BLaER1 (cell line): ENCODE measurements around the gene CCL24.
A peak's percentile ranks its signal among the peaks of the same experiment; 100 is the strongest.
"Not testable (repeated sequence)": the region's sequence is repeated elsewhere in the genome, so short reads cannot be mapped to it uniquely, and the experiment has no call there.

ENCODE experiments used
- H3K27ac ChIP-seq: shearing (Covaris generic); formaldehyde crosslinking; 2 replicates; pipeline ENCODE4 v1.8.1; 2022
- H3K27me3 ChIP-seq: shearing (Covaris generic); formaldehyde crosslinking; 2 replicates; pipeline ENCODE4 v1.8.1; 2022
- H3K36me3 ChIP-seq: shearing (Covaris generic); formaldehyde crosslinking; 2 replicates; pipeline ENCODE4 v1.8.1; 2022
- H3K4me1 ChIP-seq: shearing (Covaris generic); formaldehyde crosslinking; 2 replicates; pipeline ENCODE4 v1.8.1; 2022
- H3K4me2 ChIP-seq: shearing (Covaris generic); formaldehyde crosslinking; 2 replicates; pipeline ENCODE4 v1.8.1; 2022
- H3K4me3 ChIP-seq: shearing (Covaris generic); formaldehyde crosslinking; 2 replicates; pipeline ENCODE4 v1.8.1; 2022
- H3K9ac ChIP-seq: shearing (Covaris generic); formaldehyde crosslinking; 2 replicates; pipeline ENCODE4 v1.8.1; 2022
- H3K9me3 ChIP-seq: shearing (Covaris generic); formaldehyde crosslinking; 2 replicates; pipeline ENCODE4 v1.8.1; 2022
- H4K20me1 ChIP-seq: shearing (Covaris generic); formaldehyde crosslinking; 2 replicates; pipeline ENCODE4 v1.8.1; 2022
- Cebpa-rat ChIP-seq: shearing (Covaris generic); IDR thresholded peaks from 2 replicates; pipeline ENCODE4 v1.8.1; 2022

CCL24 gene

GRCh38 chr7:75843613-75844116 lies 30.1 kb upstream of the CCL24 start:
- Histone ChIP-seq H3K4me1 (peaks cover 26% of the 10 kb centered on the region), H3K4me3 (no peak overlapping the region), H4K20me1 (no peaks in the 10 kb centered on the region), H3K9ac (no peak overlapping the region), H3K36me3 (no peaks in the 10 kb centered on the region), H3K4me2 (no peak overlapping the region), H3K9me3 (no peaks in the 10 kb centered on the region), H3K27ac (no peak overlapping the region), H3K27me3 (no peaks in the 10 kb centered on the region)
- no peak; the same call in 1 of the 2 replicates for TF ChIP-seq Cebpa-rat

DNA sequence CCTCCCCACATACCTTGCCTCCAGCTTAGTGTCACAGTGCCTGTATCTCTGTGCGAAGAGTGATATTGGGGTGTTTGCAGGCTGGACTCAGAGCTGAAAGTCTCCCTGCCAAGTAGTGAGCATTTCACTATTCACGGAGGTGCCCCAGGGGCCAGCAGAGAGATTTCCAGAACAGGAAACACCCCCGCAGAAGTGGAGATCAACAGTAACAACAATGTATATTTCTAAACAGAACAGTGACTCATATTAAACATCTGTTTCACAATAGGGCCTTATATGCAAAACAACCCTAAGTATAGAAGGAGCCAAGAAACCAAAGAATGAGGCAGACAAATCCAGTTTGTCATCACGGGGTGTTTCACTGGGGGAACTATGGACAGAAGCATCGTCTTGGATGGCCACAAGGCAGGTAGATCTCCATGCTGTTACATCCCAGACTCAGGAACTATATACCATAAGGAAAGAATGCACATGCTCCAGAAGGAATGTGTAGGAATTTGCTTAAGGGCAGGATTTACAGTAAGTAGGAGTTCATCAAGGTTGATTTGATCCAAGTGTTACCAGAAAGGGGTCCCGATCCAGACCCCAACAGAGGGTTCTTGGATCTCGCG lies 29.3 kb upstream of the CCL24 start:
- Histone ChIP-seq H3K27ac (peak overlapping the region; percentile 63; the same call in 1 of the 2 replicates), H3K4me3 (no peak overlapping the region), H3K9me3 (no peaks in the 10 kb centered on the region), H3K4me1 (peaks cover 33% of the 10 kb centered on the region), H3K9ac (no peak overlapping the region), H3K36me3 (no peaks in the 10 kb centered on the region), H4K20me1 (no peaks in the 10 kb centered on the region), H3K27me3 (no peaks in the 10 kb centered on the region), H3K4me2 (peak overlapping the region; percentile 65)
- TF ChIP-seq Cebpa-rat: peak; percentile 38; the same call in 1 of the 2 replicates

DNA sequence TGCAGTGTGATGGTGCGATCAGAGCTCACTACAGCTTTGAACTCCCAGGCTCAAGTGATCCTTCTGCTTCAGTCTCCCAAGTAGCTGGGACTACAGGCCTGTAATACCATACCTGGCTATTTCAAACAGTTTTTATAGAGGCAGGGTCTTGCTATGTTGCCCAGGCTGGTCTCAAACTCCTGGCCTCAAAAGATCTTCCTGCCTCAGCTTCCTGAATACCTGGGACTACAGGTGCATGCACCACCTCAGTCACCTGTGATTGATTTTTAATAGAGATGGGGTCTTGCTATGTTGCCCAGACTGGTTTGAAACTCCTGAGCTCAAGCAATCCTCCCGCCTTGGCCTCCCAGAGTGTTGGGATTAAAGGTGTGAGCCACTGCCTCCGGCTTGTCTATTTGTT lies 26.4 kb upstream of the CCL24 start:
- no peak for TF ChIP-seq Cebpa-rat
- Histone ChIP-seq H4K20me1 (no peaks in the 10 kb centered on the region), H3K27me3 (no peaks in the 10 kb centered on the region), H3K9ac (no peak overlapping the region), H3K9me3 (no peaks in the 10 kb centered on the region), H3K4me1 (peaks cover 47% of the 10 kb centered on the region), H3K4me2 (no peak overlapping the region), H3K36me3 (no peaks in the 10 kb centered on the region), H3K27ac (no peak overlapping the region), H3K4me3 (no peak overlapping the region)

GRCh38 chr7:75838281-75838930 lies 24.8 kb upstream of the CCL24 start:
- not testable (repeated sequence) for H3K36me3 ChIP-seq

GRCh38 chr7:75836798-75837197 lies 23.2 kb upstream of the CCL24 start:
- H4K20me1 ChIP-seq: no peaks in the 10 kb centered on the region
- no peak for TF ChIP-seq Cebpa-rat
- no peak overlapping the region for H3K4me2 ChIP-seq
- peaks cover 34% of the 10 kb centered on the region for H3K4me1 ChIP-seq
- no peaks in the 10 kb centered on the region for H3K9me3 ChIP-seq
- H3K27me3 ChIP-seq: no peaks in the 10 kb centered on the region
- H3K36me3 ChIP-seq: no peaks in the 10 kb centered on the region
- no peak overlapping the region for H3K9ac ChIP-seq
- no peak overlapping the region for H3K27ac ChIP-seq
- H3K4me3 ChIP-seq: no peak overlapping the region

More at GRCh38 chr7:75838281-75838930, 24.8 kb upstream of the CCL24 start:
- not testable (repeated sequence) for H4K20me1 ChIP-seq, H3K27ac ChIP-seq, H3K4me3 ChIP-seq, H3K9ac ChIP-seq, H3K27me3 ChIP-seq, H3K9me3 ChIP-seq
- H3K4me2 ChIP-seq: peak overlapping the region; percentile 70
- H3K4me1 ChIP-seq: peaks cover 48% of the 10 kb centered on the region

DNA sequence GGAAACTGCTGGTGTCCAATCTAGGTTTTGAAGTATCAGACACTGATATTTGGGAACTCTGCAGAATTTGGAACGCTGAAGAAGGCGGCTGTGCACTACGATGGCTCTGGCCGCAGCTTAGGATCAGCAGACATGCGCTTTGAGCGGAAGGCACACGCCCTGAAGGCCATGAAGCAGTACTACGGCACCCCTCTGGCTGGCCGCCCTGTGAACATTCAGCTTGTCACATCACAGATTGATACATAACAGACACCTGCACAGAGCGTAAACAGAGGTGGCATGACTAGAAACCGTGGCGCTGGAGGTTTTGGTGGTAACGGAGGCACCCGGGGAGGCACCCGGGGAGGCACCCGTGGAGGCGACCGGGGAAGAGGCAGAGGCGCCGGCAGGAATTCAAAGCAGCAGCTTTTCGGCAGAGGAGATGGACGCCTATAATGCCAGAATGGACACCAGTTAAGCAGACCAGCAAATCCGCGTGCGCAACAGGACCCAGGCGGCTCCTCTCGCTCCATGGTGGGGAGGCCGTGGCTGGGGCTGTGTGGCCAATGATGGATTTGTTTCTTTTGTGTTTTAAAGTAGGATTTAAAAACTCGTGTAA lies 22.2 kb upstream of the CCL24 start:
- H3K27ac ChIP-seq: no peak overlapping the region
- TF ChIP-seq Cebpa-rat: no peak
- peak overlapping the region; percentile 55 for H3K4me2 ChIP-seq
- no peaks in the 10 kb centered on the region for H4K20me1 ChIP-seq
- no peak overlapping the region for H3K9ac ChIP-seq
- H3K27me3 ChIP-seq: no peaks in the 10 kb centered on the region
- H3K9me3 ChIP-seq: no peaks in the 10 kb centered on the region
- H3K36me3 ChIP-seq: no peaks in the 10 kb centered on the region
- H3K4me3 ChIP-seq: no peak overlapping the region
- H3K4me1 ChIP-seq: peaks cover 36% of the 10 kb centered on the region

DNA sequence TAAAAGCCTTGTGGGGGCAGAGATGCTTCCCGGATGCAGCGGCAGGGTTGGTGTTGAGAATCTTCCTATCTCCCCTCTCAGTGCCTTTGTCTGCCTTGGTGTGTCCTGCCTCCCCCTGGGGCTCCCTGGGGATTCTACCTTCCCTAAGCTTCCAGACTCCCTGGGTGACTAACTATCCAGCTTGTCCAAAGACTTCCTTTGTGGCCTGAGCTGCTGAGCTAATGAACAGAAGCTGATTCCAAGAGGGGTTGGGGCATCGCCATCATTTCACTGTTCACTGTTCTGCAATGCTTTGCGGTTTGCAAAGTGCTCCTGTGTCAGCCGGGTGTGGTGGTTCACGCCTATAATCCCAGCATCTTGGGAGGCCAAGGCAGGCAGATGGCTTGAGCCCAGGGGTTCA lies 20.1 kb upstream of the CCL24 start:
- H3K4me2 ChIP-seq, H3K27ac ChIP-seq, H3K9me3 ChIP-seq, H3K27me3 ChIP-seq, H4K20me1 ChIP-seq, H3K36me3 ChIP-seq, H3K4me3 ChIP-seq, H3K9ac ChIP-seq: not testable (repeated sequence)
- H3K4me1 ChIP-seq: peaks cover 47% of the 10 kb centered on the region

DNA sequence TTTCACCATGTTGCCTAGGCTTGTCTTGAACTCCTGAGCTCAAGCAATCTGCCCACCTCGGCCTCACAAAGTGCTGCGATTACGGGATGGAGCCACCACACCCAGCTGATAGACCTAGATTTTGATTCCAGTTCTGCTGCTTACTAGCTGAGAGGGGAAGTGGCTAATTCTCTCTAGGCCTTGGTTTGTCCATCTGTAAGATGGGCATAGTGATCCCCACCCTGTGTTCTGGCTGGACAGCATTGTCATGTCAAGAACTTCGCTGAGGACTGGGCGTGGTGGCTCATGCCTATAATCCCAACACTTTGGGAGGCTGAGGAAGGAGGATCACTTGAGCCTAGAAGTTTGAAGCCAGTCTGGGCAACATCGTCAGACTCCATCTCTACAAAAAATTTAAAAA lies 17.4 kb upstream of the CCL24 start:
- H3K9ac ChIP-seq: no peak overlapping the region
- no peaks in the 10 kb centered on the region for H3K36me3 ChIP-seq
- H4K20me1 ChIP-seq: no peaks in the 10 kb centered on the region
- no peak overlapping the region for H3K4me3 ChIP-seq
- no peaks in the 10 kb centered on the region for H3K9me3 ChIP-seq
- H3K27me3 ChIP-seq: no peaks in the 10 kb centered on the region
- H3K27ac ChIP-seq: no peak overlapping the region
- no peak for TF ChIP-seq Cebpa-rat
- no peak overlapping the region for H3K4me2 ChIP-seq
- H3K4me1 ChIP-seq: peaks cover 30% of the 10 kb centered on the region

DNA sequence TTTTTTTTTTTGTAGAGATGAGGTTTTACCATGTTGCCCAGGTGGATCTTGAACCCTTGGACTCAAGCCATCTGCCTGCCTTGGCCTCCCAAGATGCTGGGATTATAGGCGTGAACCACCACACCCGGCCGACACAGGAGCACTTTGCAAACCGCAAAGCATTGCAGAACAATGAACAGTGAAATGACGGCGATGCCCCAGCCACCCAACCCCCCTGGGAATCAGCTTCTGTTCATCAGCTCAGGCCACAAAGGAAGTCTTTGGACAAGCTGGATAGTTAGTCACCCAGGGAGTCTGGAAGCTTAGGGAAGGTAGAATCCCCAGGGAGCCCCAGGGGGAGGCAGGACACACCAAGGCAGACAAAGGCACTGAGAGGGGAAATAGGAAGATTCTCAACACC lies 16.1 kb upstream of the CCL24 start:
- not testable (repeated sequence) for H3K4me3 ChIP-seq, H3K9ac ChIP-seq, H4K20me1 ChIP-seq, H3K27ac ChIP-seq, H3K36me3 ChIP-seq, H3K27me3 ChIP-seq, H3K9me3 ChIP-seq
- peaks cover 18% of the 10 kb centered on the region for H3K4me1 ChIP-seq
- H3K4me2 ChIP-seq: peak overlapping the region; percentile 51

DNA sequence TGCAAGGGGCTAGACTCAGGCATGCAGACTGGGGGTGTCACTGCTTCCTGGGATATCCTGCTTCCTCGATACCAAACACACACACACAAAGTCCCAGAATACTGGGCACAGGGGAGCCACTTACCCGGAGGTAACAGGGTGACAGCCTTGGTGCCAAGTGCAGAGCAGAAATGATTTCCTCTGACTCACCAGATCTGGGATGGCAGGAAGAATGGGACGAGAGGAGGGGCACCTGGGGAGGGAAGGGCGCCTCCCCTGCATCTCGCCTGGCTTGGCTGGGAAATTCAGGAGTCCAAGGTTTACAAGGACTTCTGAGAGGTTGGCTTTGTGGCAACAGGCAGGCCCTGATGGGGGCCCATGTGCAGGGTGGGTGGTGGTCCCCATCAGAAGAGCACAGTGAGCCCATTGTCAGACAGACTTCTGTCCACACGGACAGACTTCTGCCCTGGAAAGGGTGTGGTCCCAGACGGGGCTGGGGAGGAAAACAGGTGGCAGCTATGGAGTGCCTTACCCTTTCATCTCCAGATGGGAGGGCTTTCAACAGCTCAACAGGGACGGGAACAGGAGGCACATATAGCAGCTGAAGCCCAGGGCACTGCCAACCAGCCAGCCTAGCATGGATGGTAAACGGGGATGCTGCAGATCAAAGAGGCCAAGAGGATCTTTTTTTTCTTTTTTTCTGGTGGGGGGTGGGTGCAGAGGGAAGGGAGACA lies 9.7 kb upstream of the CCL24 start:
- Histone ChIP-seq H3K4me2 (no peak overlapping the region), H3K9ac (no peak overlapping the region), H3K4me3 (no peak overlapping the region)

More for the DNA sequence above, 9.7 kb upstream of the CCL24 start:
- H3K27ac ChIP-seq: no peak overlapping the region
- H3K27me3 ChIP-seq: no peaks in the 10 kb centered on the region
- H4K20me1 ChIP-seq: no peaks in the 10 kb centered on the region
- H3K9me3 ChIP-seq: no peaks in the 10 kb centered on the region
- no peak for TF ChIP-seq Cebpa-rat
- no peaks in the 10 kb centered on the region for H3K36me3 ChIP-seq
- H3K4me1 ChIP-seq: no peaks in the 10 kb centered on the region
